Fibroblast of villous mesenchyme (primary cell): ENCODE results near the gene LRCH1. TPM values are rescaled to one million over a fixed set of nuclear protein-coding genes. Genes with fewer than 3 reads are reported as not detected.
A peak's percentile ranks its signal among the peaks of the same experiment; 100 is the strongest.

Source experiments
- DNase-seq: peaks from one replicate; pipeline ENCODE4 v3.0.0-alpha.2; 2010; ENCODE audit warnings: low read depth
- H3K4me3 ChIP-seq: 2 replicates; pipeline ENCODE4 v1.5.1; 2011; ENCODE audit warnings: low read depth, mild to moderate bottlenecking, low read length
- CTCF ChIP-seq: IDR thresholded peaks from 2 replicates; pipeline ENCODE4 v1.5.1; 2012; ENCODE audit warnings: low read depth, mild to moderate bottlenecking, low read length; ENCODE audit not compliant: insufficient read depth
- total RNA-seq: library from RNA; depleted of rRNA; stranded (reverse); fragments of >200 nt; gene quantifications from 2 replicates; pipeline ENCODE4 v1.2.3, GENCODE V29; 2012

The LRCH1 gene
- total RNA-seq, 1 donor, result 9.1 TPM

- H3K4me3 ChIP-seq, result no peak overlapping the region
- no peak for DNase-seq
- TF ChIP-seq CTCF, result no peak
Observed at GRCh38 chr13:46602531-46602930, 49.6 kb downstream of the LRCH1 start.

DNA sequence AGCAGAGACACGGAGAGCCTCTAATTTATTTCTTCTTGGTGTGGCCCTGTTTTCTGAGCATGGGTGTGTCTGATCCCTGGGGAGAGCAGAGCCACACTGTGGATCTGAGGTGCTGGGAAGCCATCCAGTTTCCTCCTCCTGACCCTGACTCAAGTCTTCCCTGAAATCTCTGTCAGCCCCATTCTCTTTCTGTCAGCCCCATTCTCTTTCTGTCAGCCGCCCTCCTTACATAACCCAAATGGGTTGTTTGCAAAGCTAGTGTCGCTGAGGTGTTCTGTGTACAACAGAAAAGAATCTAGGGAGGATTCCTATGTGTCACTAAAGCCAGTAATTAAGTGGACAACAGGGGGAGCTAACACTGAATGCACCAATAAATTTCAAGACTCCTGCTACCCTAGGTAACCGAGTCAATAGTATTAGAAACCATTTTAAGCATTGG, 50.2 kb downstream of the LRCH1 start:
- H3K4me3 ChIP-seq, result no peak overlapping the region
- DNase-seq, result no peak
- TF ChIP-seq CTCF, result peak; percentile 45

- TF ChIP-seq CTCF, result no peak
- H3K4me3 ChIP-seq, result no peak overlapping the region
- DNase-seq, result no peak
Observed at GRCh38 chr13:46604226-46604990, 51.4 kb downstream of the LRCH1 start.

DNA sequence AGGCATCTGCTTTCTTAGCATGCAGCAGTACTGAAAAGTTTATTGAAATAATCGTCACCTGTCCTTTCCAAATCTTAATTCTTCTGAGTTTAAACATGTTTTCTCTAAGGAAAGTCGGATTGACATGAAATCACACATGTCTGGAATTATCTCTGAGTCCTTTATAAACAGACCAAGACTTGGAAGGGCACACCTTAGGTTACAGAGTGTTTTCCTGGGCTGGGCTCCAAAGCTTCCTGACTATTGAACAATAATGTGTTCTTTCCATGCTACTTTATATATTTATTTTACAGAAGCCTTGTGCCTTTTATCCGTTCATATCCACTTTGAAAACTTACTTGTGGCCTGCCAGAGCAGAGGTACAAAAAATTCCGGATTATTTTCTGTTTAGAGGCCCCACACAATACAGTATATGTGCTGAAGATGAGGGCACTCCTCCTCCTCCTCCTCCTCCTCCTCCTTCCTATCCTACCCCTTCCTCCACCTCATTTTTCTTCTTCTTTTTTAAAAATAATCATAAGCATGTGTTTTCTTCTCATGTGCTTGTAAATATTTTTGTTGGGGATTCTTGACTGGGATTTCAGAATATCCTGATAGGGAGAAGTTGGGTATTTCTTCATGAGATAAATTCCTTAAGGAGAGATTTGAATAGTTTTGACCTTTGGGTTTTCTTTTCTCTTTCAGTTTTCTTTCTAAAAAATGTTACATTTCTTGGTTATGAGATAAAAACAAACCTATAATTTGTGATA, 52.3 kb downstream of the LRCH1 start:
- TF ChIP-seq CTCF, result no peak
- no peak for DNase-seq
- H3K4me3 ChIP-seq, result no peak overlapping the region

- H3K4me3 ChIP-seq, result no peak overlapping the region
- no peak for DNase-seq
- TF ChIP-seq CTCF, result no peak
Observed at GRCh38 chr13:46605825-46606554, 53.0 kb downstream of the LRCH1 start.

DNA sequence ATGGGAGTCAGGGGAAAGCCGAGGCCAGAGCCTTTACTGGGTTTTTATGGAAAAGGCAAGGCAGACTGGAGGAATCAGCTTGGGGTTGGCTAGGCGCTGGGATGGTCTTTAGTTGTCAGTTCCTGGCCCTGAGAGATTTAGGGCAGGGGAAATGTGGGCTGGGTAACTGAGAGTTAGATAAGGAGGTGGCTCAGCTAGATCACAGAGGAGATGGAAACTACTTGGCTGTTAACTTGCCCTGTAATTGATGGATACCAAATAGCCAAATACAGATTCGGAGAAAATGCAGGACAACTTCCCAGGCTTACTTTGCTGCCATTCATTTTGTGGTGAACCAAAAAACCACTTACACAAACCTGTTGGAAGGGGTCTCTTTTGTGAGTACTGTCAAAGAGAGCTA, 54.0 kb downstream of the LRCH1 start:
- no peak overlapping the region for H3K4me3 ChIP-seq
- no peak for TF ChIP-seq CTCF
- no peak for DNase-seq
